Fibroblast of the aortic adventitia (primary cell): ENCODE results near the gene SH3PXD2A. TPM values are rescaled to one million over a fixed set of nuclear protein-coding genes. Genes with fewer than 3 reads are reported as not detected.
A peak's percentile ranks its signal among the peaks of the same experiment; 100 is the strongest.
"Not testable (repeated sequence)": the region's sequence is repeated elsewhere in the genome, so short reads cannot be mapped to it uniquely, and the experiment has no call there.

Experiments
- DNase-seq: peaks from one replicate; pipeline ENCODE4 v3.0.0-alpha.2; 2010; ENCODE audit warnings: low read depth
- H3K4me3 ChIP-seq: 2 replicates; pipeline ENCODE4 v1.5.1; 2011; ENCODE audit warnings: low read depth, mild to moderate bottlenecking, control low read depth, low read length, moderate library complexity
- CTCF ChIP-seq: IDR thresholded peaks from 2 replicates; pipeline ENCODE4 v1.5.1; 2011; ENCODE audit warnings: mild to moderate bottlenecking, low read length, control low read depth, inconsistent platforms; ENCODE audit not compliant: insufficient read depth
- total RNA-seq: library from RNA; depleted of rRNA; stranded (reverse); fragments of >200 nt; gene quantifications from 2 replicates; pipeline ENCODE4 v1.2.3, GENCODE V29; 2012; ENCODE audit warnings: low replicate concordance

SH3PXD2A gene
- total RNA-seq, 1 donor = 20.4 TPM

- TF ChIP-seq CTCF = no peak
- no peak overlapping the region for H3K4me3 ChIP-seq
- no peak for DNase-seq
Observed at GRCh38 chr10:103775776-103776175, 79.6 kb downstream of the SH3PXD2A start.

- DNase-seq, H3K4me3 ChIP-seq: not testable (repeated sequence)
Observed at GRCh38 chr10:103772846-103773245, 82.5 kb downstream of the SH3PXD2A start.

GRCh38 chr10:103772096-103772845 is 83.1 kb downstream of the SH3PXD2A start:
- peak overlapping the region; percentile 22 for H3K4me3 ChIP-seq
- no peak for TF ChIP-seq CTCF
- peak; percentile 98 for DNase-seq

- TF ChIP-seq CTCF = no peak
- H3K4me3 ChIP-seq = no peak overlapping the region
Observed at GRCh38 chr10:103770139-103770538, 85.2 kb downstream of the SH3PXD2A start.

GRCh38 chr10:103769176-103769575 is 86.2 kb downstream of the SH3PXD2A start:
- no peak for TF ChIP-seq CTCF
- DNase-seq = no peak
- H3K4me3 ChIP-seq = no peak overlapping the region

More at GRCh38 chr10:103770139-103770538, 85.2 kb downstream of the SH3PXD2A start:
- DNase-seq = no peak

- TF ChIP-seq CTCF = no peak
- DNase-seq = no peak
- no peak overlapping the region for H3K4me3 ChIP-seq
Observed at GRCh38 chr10:103768345-103768744, 87.0 kb downstream of the SH3PXD2A start.

- H3K4me3 ChIP-seq = no peak overlapping the region
- TF ChIP-seq CTCF = no peak
- DNase-seq = no peak
Observed at GRCh38 chr10:103767756-103768155, 87.6 kb downstream of the SH3PXD2A start.
